LNCAP (cell line): ENCODE results near the gene C3orf70.

Experiments used
- CTCF ChIP-seq: fragments of 450-650 bp; IDR thresholded peaks from 2 replicates; pipeline ENCODE4 v1.5.1; 2017; ENCODE audit warnings: mild to moderate bottlenecking

C3orf70 gene

GRCh38 chr3:185056908-185057307 lies 96.0 kb downstream of the C3orf70 start:
- no peak for TF ChIP-seq CTCF

DNA sequence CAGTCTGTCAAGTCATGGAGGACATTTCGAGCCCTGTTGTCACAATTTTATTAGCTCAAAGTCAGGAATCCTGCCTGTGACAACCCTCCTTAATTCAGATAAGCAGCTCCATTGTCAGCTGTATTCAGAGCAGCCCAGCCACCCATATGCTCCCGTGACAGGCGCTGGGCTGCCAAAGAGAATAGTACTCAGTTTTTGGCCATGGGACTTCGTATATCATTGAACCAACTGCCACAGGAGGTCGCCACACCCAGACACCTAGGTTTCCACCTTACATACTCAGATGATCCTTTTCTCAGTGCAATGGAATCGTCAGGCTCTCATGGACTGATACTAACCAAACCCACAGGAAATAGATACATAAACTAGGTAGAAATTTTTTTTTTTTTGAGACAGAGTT lies 100.2 kb downstream of the C3orf70 start:
- no peak for TF ChIP-seq CTCF

GRCh38 chr3:185051801-185052200 lies 101.1 kb downstream of the C3orf70 start:
- no peak for TF ChIP-seq CTCF

DNA sequence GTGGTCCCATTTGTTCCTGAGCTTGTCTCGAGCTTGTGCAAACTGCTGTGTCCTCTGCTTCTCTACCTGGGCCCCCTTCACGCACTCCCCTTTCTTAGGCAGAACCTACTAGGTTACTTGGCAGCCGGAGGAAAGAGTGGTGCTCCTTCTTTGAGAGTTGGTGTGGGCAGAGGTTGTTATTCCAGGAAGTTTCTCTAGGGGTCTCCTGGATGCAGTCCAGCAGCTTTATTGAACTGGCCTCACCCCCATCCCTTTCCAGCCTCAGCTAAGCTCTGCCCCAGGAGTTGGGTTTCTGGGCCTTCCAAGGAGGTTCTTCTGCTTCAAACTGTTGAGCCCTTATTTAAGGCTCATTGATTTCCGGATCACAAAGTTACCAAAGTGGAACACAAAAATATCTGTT lies 103.2 kb downstream of the C3orf70 start:
- no peak for TF ChIP-seq CTCF

DNA sequence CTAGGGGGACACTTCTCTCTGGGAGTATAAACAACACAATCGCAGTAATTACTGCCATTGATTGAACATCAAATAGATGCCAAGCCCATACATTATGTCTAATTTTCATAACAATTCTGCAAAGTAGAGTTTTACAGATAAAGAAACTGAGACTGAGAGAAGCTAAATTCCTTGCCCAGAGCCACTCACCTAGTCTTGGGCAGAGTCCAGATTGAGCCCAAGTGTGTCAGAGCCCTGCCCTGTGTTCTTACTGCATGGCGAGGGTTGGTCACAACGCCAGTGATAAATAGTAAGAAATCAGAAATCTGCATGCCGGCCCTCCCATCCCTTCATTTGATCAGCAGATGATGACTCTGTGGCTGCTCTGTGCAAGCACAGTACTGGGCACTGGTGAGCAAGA lies 106.3 kb downstream of the C3orf70 start:
- TF ChIP-seq CTCF: no peak

DNA sequence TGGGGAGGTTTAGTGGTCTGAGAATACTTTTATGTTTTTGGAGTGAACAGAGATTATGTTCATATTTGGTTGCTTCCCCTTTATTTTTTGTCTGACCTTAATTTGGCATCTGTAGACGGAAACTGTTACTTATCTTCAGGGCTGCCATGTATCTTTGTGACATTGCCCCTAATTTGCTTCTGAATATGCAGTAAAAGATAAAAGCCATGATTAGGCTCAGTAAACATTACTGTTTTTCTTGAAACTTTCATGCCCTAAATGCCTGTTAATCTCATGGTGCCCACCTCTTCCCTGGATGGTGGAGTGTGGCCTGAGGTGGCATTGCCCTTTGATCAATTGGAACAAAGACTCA lies 106.7 kb downstream of the C3orf70 start:
- TF ChIP-seq CTCF: no peak

DNA sequence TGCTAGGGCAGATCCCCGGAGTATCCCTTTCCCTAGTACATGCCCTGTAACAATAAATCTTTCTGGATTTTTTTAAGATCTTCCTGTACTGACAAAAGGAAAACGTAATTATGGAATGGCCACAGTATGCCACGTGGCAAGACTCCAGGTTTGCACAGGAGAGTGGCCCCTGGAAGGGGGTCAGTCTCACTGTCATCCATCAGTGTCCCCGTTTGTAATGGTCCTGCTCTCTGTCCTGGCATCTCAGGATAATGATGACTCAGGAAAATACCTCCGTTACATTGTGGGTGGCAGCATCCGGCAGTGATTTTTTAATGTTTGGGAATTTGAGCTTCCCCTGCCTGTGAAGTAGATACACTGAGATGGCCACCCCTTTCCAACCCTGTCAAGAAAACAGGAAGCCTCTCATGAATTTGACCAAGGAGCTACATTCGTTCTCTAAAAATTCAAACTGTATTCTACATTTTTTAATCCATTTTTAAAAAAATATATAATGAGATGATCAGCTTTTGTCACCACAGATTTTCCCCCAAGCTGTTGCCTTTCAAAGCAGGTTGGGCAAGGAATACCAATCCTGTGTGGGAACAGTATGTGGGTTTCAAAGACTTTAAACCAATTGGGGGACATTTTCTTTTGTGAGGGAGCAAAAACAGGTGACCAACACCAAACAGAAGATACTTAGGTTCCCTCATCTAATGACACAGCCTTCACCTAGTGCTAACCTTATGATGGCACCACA lies 110.4 kb downstream of the C3orf70 start:
- TF ChIP-seq CTCF: no peak

GRCh38 chr3:185041540-185041939 lies 111.3 kb downstream of the C3orf70 start:
- no peak for TF ChIP-seq CTCF
